Stimulated activated CD8-positive, alpha-beta memory T cell treated with anti-CD3 and anti-CD28 coated beads, Interleukin-4, amount 100 ng/mL, for 48 hours (primary cell): Measurements from ENCODE around the gene CDCA8.

Experiments used
- DNase-seq: peaks from one replicate; pipeline ENCODE4 v3.0.0-alpha.2; 2020

Gene CDCA8

DNA sequence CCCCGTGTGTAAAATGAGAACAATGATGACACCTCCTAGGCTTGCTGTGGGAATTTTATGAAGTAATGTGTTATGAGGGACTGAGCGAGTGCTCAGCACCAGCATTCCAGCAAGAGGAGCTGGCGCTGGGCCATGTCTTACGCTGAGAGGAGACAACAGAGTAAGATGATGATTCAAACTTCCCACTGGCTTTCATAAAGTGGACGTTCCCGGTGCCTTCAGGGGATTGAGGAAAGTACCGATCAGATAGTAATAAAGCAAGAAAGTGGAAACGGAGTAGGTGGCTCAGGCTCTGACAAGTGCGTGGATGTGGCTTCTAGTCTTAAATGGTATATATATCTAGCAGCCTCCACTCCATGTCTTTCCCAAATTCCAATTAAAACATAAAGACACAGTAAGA, 48.8 kb downstream of the CDCA8 start:
- DNase-seq = no peak

DNA sequence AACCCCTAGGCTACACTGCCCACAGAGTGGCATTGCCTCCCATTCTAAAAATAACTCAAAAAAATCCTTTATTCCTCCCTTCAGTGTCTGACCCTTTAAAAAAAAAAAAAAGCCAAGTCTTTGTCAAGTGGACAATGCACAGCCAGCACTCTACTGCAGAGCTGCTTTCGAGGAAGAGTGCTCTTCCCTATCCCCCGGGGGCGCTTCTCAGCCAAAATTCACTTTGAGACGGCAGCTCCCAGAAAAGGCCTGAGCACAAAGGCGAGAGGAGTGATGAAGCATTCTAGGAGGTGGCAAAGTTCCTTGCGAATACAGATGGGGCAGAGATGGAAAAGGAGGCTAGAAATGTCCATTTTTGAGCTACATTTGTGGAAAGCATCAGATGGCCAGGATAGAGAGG, 49.3 kb downstream of the CDCA8 start:
- DNase-seq = no peak

DNA sequence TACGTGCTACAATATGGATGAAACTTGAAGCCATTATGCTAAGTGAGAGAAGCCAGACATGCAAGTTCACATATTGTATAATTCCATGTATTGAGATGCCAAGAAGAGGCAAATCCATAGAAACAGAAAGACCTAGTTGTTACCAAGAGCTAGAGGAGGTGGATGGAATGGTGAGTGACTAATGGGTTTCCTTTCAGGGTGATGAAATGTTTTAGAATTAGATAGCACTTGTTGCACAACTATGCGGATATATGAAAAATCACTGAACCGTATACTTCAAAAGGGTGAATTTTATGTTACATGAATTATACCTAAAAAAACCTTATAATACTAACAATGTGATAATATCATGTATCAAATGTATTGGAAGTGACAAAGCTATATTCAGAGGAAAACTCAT, 54.5 kb downstream of the CDCA8 start:
- DNase-seq = no peak

GRCh38 chr1:37748565-37748964, 56.2 kb downstream of the CDCA8 start:
- no peak for DNase-seq

GRCh38 chr1:37752213-37752582, 59.9 kb downstream of the CDCA8 start:
- DNase-seq = no peak

- DNase-seq = peak; percentile 67
These were observed 60.5 kb downstream of the CDCA8 start for GRCh38 chr1:37752583-37753471.

GRCh38 chr1:37753473-37754321, 61.4 kb downstream of the CDCA8 start:
- peak; percentile 34 for DNase-seq

GRCh38 chr1:37755290-37755689, 63.0 kb downstream of the CDCA8 start:
- DNase-seq = peak; percentile 60

DNA sequence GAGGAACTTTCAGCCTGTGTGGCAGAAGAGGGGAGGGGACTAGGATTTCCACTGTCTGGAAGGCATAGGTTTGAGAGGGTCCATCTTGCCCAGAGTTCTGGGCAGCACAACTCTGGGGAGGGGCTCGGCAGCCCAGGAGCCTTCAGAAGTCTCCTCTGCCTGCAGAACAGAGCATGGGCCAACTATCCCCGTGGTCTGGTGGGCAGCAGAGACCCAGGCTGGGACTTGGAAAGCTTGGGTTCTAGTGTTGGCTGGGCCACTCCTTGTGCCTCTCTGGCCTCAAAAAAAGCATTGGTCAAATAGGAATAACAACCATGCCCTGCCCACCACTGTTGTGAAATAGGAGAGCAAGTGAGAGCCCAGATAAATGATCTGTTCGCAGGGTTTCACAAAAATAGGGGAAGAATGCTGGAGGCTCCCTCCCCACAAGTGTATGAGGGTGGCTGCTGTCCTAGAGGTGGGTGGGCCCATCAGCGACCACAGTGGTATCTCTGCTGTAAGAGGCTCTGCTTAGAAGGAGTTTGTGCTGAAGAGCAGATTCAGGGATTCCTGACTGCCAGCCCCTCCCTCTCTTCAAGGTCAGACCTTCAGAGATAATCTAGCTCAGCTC, 63.7 kb downstream of the CDCA8 start:
- DNase-seq = no peak
